Stimulated activated CD8-positive, alpha-beta memory T cell treated with anti-CD3 and anti-CD28 coated beads, Interleukin-2, amount 100 ng/mL, for 48 hours (primary cell): ENCODE results near the gene SMIM1.
A peak's percentile ranks its signal among the peaks of the same experiment; 100 is the strongest.
"Not testable (repeated sequence)": the region's sequence is repeated elsewhere in the genome, so short reads cannot be mapped to it uniquely, and the experiment has no call there.

Source experiments
- DNase-seq, 2 donors: peaks; one replicate each; pipeline ENCODE4 v3.0.0-alpha.2; 2020; ENCODE audit warnings: low read depth in 2 of 2

The SMIM1 gene

GRCh38 chr1:3736708-3737107 is 35.8 kb upstream of the SMIM1 start:
- DNase-seq, result no peak

GRCh38 chr1:3738943-3739342 is 33.6 kb upstream of the SMIM1 start:
- no peak for DNase-seq

GRCh38 chr1:3740042-3740441 is 32.5 kb upstream of the SMIM1 start:
- no peak for DNase-seq

GRCh38 chr1:3740752-3741151 is 31.8 kb upstream of the SMIM1 start:
- DNase-seq, result no peak

- no peak for DNase-seq
Observed at GRCh38 chr1:3741566-3742438, 30.7 kb upstream of the SMIM1 start.

GRCh38 chr1:3742439-3743298 is 29.9 kb upstream of the SMIM1 start:
- no peak for DNase-seq

- no peak for DNase-seq
Observed at GRCh38 chr1:3743421-3743820, 29.1 kb upstream of the SMIM1 start.

- no peak for DNase-seq
Observed at GRCh38 chr1:3743826-3744225, 28.7 kb upstream of the SMIM1 start.

GRCh38 chr1:3744646-3745045 is 27.9 kb upstream of the SMIM1 start:
- DNase-seq, result no peak

GRCh38 chr1:3745071-3745470 is 27.5 kb upstream of the SMIM1 start:
- no peak for DNase-seq

- no peak for DNase-seq
Observed at GRCh38 chr1:3745590-3746381, 26.8 kb upstream of the SMIM1 start.

GRCh38 chr1:3746389-3746829 is 26.1 kb upstream of the SMIM1 start:
- DNase-seq, result no peak

GRCh38 chr1:3746830-3747521 is 25.6 kb upstream of the SMIM1 start:
- peak; percentile 84 to 89 for DNase-seq

GRCh38 chr1:3747522-3747848 is 25.1 kb upstream of the SMIM1 start:
- DNase-seq, result no peak

- no peak for DNase-seq
Observed at GRCh38 chr1:3747903-3748302, 24.6 kb upstream of the SMIM1 start.

GRCh38 chr1:3748316-3748900 is 24.1 kb upstream of the SMIM1 start:
- DNase-seq, result not testable (repeated sequence)

GRCh38 chr1:3749512-3749911 is 23.0 kb upstream of the SMIM1 start:
- no peak for DNase-seq

GRCh38 chr1:3750741-3751140 is 21.8 kb upstream of the SMIM1 start:
- DNase-seq, result no peak

GRCh38 chr1:3752400-3752945 is 20.1 kb upstream of the SMIM1 start, which contains the start of gene CCDC27:
Gene CCDC27, plus strand, starts transcription at chr1:3752450. Its CDS starts 32 bp downstream, at chr1:3752482.
- no peak for DNase-seq

GRCh38 chr1:3753656-3754454 is 18.7 kb upstream of the SMIM1 start:
- DNase-seq, result no peak
